CD14-positive monocyte (primary cell): Measurements from ENCODE around the gene DYNC1I1. TPM values are rescaled to one million over a fixed set of nuclear protein-coding genes. Genes with fewer than 3 reads are reported as not detected.

ENCODE experiments used
- DNase-seq, 3 donors: peaks; one replicate each; pipeline ENCODE4 v3.0.0-alpha.2; 2011 to 2022
- H2AFZ ChIP-seq: 2 replicates; pipeline ENCODE4 v1.6.0; 2012; ENCODE audit warnings: mild to moderate bottlenecking, low read depth, low read length, inconsistent platforms; ENCODE audit not compliant: insufficient read depth, poor library complexity, severe bottlenecking
- H3K27ac ChIP-seq, 2 donors: 1 replicate in 1 of 2; 2 replicates in 1 of 2; pipeline ENCODE4 v1.5.1; 2012 to 2013; ENCODE audit warnings: low read length in 2 of 2, control low read depth in 1 of 2, inconsistent platforms in 1 of 2, low read depth in 1 of 2, mild to moderate bottlenecking in 1 of 2
- H3K27me3 ChIP-seq, 2 donors: one replicate each; pipeline versions ENCODE4 v1.6.0 to v1.6.1; 2011 to 2013; ENCODE audit warnings: low read length in 2 of 2; ENCODE audit not compliant: control insufficient read depth in 2 of 2, insufficient read depth in 2 of 2
- H3K36me3 ChIP-seq, 2 donors: replicated peaks in 1 of 2; 1 replicate in 1 of 2; 2 replicates in 1 of 2; pipeline versions ENCODE4 v1.5.1 to v1.6.1; 2012 to 2013; ENCODE audit warnings: low read length in 2 of 2, control low read depth in 1 of 2, inconsistent platforms in 1 of 2, mild to moderate bottlenecking in 1 of 2; ENCODE audit not compliant: insufficient read depth in 2 of 2, control insufficient read depth in 1 of 2
- H3K4me1 ChIP-seq, 2 donors: 1 replicate in 1 of 2; 2 replicates in 1 of 2; pipeline versions ENCODE4 v1.5.1 to v1.6.1; 2012 to 2013; ENCODE audit warnings: low read length in 2 of 2, control low read depth in 1 of 2, inconsistent platforms in 1 of 2, mild to moderate bottlenecking in 1 of 2, moderate library complexity in 1 of 2; ENCODE audit not compliant: insufficient read depth in 2 of 2, control insufficient read depth in 1 of 2
- H3K4me2 ChIP-seq: replicated peaks from 2 replicates; pipeline ENCODE3; 2012; ENCODE audit warnings: low read length, moderate library complexity, mild to moderate bottlenecking; ENCODE audit not compliant: poor library complexity, severe bottlenecking; ENCODE audit errors: extremely low read depth
- H3K4me3 ChIP-seq, 3 experiments: fragments of 200-600 bp in 1 of 3; sonication (generic) in 1 of 3; replicated peaks in 1 of 3; 1 replicate in 2 of 3; 2 replicates in 1 of 3; pipeline ENCODE4 v1.5.1; 2011 to 2013; ENCODE audit warnings: low read length in 3 of 3, mild to moderate bottlenecking in 3 of 3, control low read depth in 2 of 3, low read depth in 2 of 3, inconsistent platforms in 1 of 3, moderate library complexity in 1 of 3
- H3K79me2 ChIP-seq: 2 replicates; pipeline ENCODE4 v1.6.0; 2012; ENCODE audit warnings: mild to moderate bottlenecking, control low read depth, inconsistent platforms, low read length, moderate library complexity; ENCODE audit not compliant: insufficient read depth
- H3K9ac ChIP-seq: 2 replicates; pipeline ENCODE4 v1.6.0; 2017; ENCODE audit warnings: low read length, mild to moderate bottlenecking; ENCODE audit not compliant: insufficient read depth, poor library complexity, severe bottlenecking
- H3K9me3 ChIP-seq, 2 donors: replicated peaks in 1 of 2; 1 replicate in 1 of 2; 2 replicates in 1 of 2; pipeline versions ENCODE4 v1.5.1 to v1.6.1; 2012 to 2013; ENCODE audit warnings: low read length in 2 of 2, control low read depth in 1 of 2; ENCODE audit not compliant: control insufficient read depth in 1 of 2, insufficient read depth in 1 of 2
- H4K20me1 ChIP-seq: 2 replicates; pipeline ENCODE4 v1.6.0; 2012; ENCODE audit warnings: mild to moderate bottlenecking, low read length, control low read depth, moderate library complexity; ENCODE audit not compliant: insufficient read depth
- H3K27ac Mint-ChIP-seq, 7 donors: one replicate each; pipeline ENCODE4 v1.8.0; 2020; ENCODE audit warnings: mild to moderate bottlenecking in 7 of 7, mixed read lengths in 7 of 7, moderate library complexity in 6 of 7, inconsistent platforms in 2 of 7
- H3K27me3 Mint-ChIP-seq, 3 donors: one replicate each; pipeline ENCODE4 v1.8.0; 2021 to 2022; ENCODE audit warnings: low read depth in 3 of 3, mild to moderate bottlenecking in 3 of 3, mixed read lengths in 3 of 3, moderate library complexity in 3 of 3, inconsistent platforms in 1 of 3
- H3K36me3 Mint-ChIP-seq, 2 donors: one replicate each; pipeline ENCODE4 v1.8.0; 2020; ENCODE audit warnings: mixed read lengths in 2 of 2, inconsistent platforms in 1 of 2, mild to moderate bottlenecking in 1 of 2
- H3K4me1 Mint-ChIP-seq: one replicate; pipeline ENCODE4 v1.8.0; 2020; ENCODE audit warnings: mild to moderate bottlenecking, mixed read lengths
- H3K4me3 Mint-ChIP-seq, 2 donors: one replicate each; pipeline ENCODE4 v1.8.0; 2020; ENCODE audit warnings: mild to moderate bottlenecking in 2 of 2, mixed read lengths in 2 of 2, moderate library complexity in 1 of 2
- H3K9me3 Mint-ChIP-seq, 7 donors: one replicate each; pipeline ENCODE4 v1.8.0; 2020 to 2022; ENCODE audit warnings: mixed read lengths in 7 of 7, mild to moderate bottlenecking in 6 of 7, moderate library complexity in 6 of 7, inconsistent platforms in 2 of 7
- WGBS: methylation state at CpG from one replicate; pipeline ENCODE4 v1.1.5; 2013; ENCODE audit warnings: missing lambda C conversion rate; ENCODE audit not compliant: insufficient coverage; 5-methylcytosine and 5-hydroxymethylcytosine counted together
- intact Hi-C, 2 donors: fragments of 100-400 bp; cut with micrococcal nuclease; formaldehyde crosslinking; loops; one replicate each; pipeline versions ENCODE4 v1.15.0 to v1.15.1; 2023
- polyA plus RNA-seq, 3 donors: library from polyadenylated mRNA; depleted of rRNA in 1 of 3; unstranded in 2 of 3; stranded (reverse) in 1 of 3; fragments of 300-500 nt in 2 of 3; fragments of >200 nt in 1 of 3; fragmentation: Illumina TruSeq in 2 of 3; gene quantifications; 1 replicate in 2 of 3; 2 replicates in 1 of 3; pipeline ENCODE4 v1.2.3, GENCODE V29; 2012 to 2021
- TF ChIP-seq, protein P1 (sequence below): fragments of 200-600 bp; IDR thresholded peaks from one replicate; pipeline ENCODE4 v1.8.0; 2022; ENCODE audit warnings: antibody characterized with exemption, mild to moderate bottlenecking

Gene DYNC1I1
- polyA plus RNA-seq, 3 donors, result not detected

DNA sequence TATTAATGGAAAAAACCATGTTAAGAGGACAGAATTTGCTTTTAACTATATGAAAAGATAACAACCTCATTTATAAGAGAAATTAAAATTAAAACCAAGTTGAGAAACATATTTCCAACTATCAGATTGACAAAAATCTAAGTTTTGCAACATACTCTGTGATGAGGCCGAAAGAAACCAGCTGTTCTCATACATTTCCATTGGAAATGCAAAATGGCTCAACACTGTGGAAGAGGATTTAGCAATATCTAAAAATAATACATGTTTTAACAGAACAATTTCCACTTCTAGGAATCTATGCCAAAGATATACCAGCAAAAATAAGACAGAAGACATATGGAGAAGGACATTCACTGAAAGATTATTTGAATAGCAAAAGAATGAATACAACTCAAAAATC lies 268.8 kb downstream of the DYNC1I1 start:
- Mint-ChIP-seq H3K9me3 (peaks cover 0 to 2% (median 0%) of the 10 kb centered on the region in 7 donors), H3K4me1 (no peaks in the 10 kb centered on the region), H3K4me3 (no peak overlapping the region), H3K27me3 (peaks cover 0 to 3% (median 1%) of the 10 kb centered on the region in 3 donors), H3K36me3 (no peaks in the 10 kb centered on the region), H3K27ac (no peak overlapping the region)
- H3K9me3 ChIP-seq, result no peaks in the 10 kb centered on the region
- H3K4me3 ChIP-seq, result no peak overlapping the region
- WGBS, result no CpG with 5 or more reads among the region's 1 CpG
- H3K36me3 ChIP-seq, result no peaks in the 10 kb centered on the region
- no peak overlapping the region for H3K9ac ChIP-seq
- H3K27ac ChIP-seq, result no peak overlapping the region
- intact Hi-C loops, result no loop called here
- no peak overlapping the region for H3K4me2 ChIP-seq
- no peaks in the 10 kb centered on the region for H3K4me1 ChIP-seq
- TF ChIP-seq, protein P1, sequence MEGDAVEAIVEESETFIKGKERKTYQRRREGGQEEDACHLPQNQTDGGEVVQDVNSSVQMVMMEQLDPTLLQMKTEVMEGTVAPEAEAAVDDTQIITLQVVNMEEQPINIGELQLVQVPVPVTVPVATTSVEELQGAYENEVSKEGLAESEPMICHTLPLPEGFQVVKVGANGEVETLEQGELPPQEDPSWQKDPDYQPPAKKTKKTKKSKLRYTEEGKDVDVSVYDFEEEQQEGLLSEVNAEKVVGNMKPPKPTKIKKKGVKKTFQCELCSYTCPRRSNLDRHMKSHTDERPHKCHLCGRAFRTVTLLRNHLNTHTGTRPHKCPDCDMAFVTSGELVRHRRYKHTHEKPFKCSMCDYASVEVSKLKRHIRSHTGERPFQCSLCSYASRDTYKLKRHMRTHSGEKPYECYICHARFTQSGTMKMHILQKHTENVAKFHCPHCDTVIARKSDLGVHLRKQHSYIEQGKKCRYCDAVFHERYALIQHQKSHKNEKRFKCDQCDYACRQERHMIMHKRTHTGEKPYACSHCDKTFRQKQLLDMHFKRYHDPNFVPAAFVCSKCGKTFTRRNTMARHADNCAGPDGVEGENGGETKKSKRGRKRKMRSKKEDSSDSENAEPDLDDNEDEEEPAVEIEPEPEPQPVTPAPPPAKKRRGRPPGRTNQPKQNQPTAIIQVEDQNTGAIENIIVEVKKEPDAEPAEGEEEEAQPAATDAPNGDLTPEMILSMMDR, result no peak
- H2AFZ ChIP-seq, result no peak overlapping the region
- no peaks in the 10 kb centered on the region for H3K27me3 ChIP-seq
- H4K20me1 ChIP-seq, result no peaks in the 10 kb centered on the region
- DNase-seq, result no peak
- no peaks in the 10 kb centered on the region for H3K79me2 ChIP-seq

DNA sequence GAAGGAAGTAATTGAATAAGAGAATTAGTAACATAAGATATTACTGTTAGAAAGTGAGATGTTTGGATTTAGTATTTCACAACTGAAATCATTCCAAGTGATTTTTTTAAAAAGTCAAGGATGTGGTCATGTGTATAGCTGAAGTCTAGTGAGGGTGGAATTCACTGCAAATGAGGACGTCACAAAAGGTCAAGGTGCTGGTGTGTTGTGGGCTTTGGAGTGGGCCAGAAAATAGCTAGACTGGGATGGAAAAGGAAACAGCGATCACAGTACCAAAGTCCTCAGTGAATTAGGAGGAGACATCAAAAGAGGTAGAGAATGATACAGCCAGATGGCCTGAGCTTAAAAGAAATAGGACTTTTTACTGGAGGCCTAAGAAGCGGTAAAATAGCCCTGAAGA lies 272.8 kb downstream of the DYNC1I1 start:
- Histone ChIP-seq H3K9ac (no peak overlapping the region), H2AFZ (no peak overlapping the region), H3K27ac (no peak overlapping the region), H3K36me3 (no peaks in the 10 kb centered on the region), H3K79me2 (no peaks in the 10 kb centered on the region), H3K9me3 (no peaks in the 10 kb centered on the region), H4K20me1 (no peaks in the 10 kb centered on the region), H3K27me3 (no peaks in the 10 kb centered on the region), H3K4me2 (no peak overlapping the region), H3K4me1 (no peaks in the 10 kb centered on the region), H3K4me3 (no peak overlapping the region)
- no peak overlapping the region for H3K4me3 Mint-ChIP-seq
- WGBS, result 100% methylated on average over 2 of the region's 3 CpGs
- peaks cover 1 to 3% (median 2%) of the 10 kb centered on the region in 3 donors for H3K27me3 Mint-ChIP-seq
- no peaks in the 10 kb centered on the region for H3K4me1 Mint-ChIP-seq
- no peak for DNase-seq
- H3K27ac Mint-ChIP-seq, result no peak overlapping the region
- H3K36me3 Mint-ChIP-seq, result no peaks in the 10 kb centered on the region
- TF ChIP-seq, protein P1, result no peak
- H3K9me3 Mint-ChIP-seq, result no peaks in the 10 kb centered on the region
- intact Hi-C loops, result no loop called here
